ENCODE results near the gene EPB41.

DNA sequence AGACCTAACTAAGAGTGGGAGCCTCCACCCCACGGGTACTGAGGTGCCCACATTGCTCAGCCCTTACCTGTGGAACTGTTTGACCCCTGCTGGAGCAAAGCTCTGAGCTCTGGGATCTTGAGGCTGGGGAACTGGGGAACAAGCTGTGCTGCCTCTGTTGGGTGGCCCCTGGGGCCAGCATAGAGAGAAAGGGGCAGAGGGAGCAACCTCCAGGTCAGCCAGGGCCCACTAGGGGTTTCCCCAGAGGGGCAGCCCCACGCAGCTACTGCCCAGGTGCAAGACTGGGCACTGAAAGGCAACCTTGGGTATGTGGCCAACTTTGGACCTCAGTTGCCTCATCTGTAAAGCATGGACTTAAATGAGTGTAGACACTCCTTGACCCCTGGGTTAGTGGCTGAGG is 23.5 kb upstream of the EPB41 start:
- TF ChIP-seq, protein P1, sequence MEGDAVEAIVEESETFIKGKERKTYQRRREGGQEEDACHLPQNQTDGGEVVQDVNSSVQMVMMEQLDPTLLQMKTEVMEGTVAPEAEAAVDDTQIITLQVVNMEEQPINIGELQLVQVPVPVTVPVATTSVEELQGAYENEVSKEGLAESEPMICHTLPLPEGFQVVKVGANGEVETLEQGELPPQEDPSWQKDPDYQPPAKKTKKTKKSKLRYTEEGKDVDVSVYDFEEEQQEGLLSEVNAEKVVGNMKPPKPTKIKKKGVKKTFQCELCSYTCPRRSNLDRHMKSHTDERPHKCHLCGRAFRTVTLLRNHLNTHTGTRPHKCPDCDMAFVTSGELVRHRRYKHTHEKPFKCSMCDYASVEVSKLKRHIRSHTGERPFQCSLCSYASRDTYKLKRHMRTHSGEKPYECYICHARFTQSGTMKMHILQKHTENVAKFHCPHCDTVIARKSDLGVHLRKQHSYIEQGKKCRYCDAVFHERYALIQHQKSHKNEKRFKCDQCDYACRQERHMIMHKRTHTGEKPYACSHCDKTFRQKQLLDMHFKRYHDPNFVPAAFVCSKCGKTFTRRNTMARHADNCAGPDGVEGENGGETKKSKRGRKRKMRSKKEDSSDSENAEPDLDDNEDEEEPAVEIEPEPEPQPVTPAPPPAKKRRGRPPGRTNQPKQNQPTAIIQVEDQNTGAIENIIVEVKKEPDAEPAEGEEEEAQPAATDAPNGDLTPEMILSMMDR (IDR thresholded peaks at IDR 0.05; ENCODE audit: extremely low read depth in 1 of 2, insufficient read depth in 1 of 2, low read depth in 1 of 2, low read length in 2 of 2), result no peak
- TF ChIP-seq JUN (IDR thresholded peaks at IDR 0.05; ENCODE audit: borderline replicate concordance, insufficient read depth, insufficient read length, low read depth) (no peak), EZH2 (IDR thresholded peaks at IDR 0.05; ENCODE audit: borderline replicate concordance, low read depth, low read length, severe bottlenecking) (no peak), MAX (IDR thresholded peaks at IDR 0.05; ENCODE audit: insufficient read depth, insufficient read length) (no peak), POLR2A (IDR thresholded peaks at IDR 0.05; ENCODE audit: low read depth, low read length) (no peak), POLR2AphosphoS5 (IDR thresholded peaks at IDR 0.05; ENCODE audit: insufficient read depth, low read depth, low read length) (no peak), FOS (IDR thresholded peaks at IDR 0.05; ENCODE audit: borderline replicate concordance, insufficient read depth, low read length) (no peak)

All from endothelial cell of umbilical vein (primary cell).